ENCODE data around the gene MGMT. TPM values are rescaled to one million over a fixed set of nuclear protein-coding genes. Genes with fewer than 3 reads are reported as not detected.

Gene MGMT
- total and polyA plus RNA-seq, 2 donors (not counting 3 experiments of a cell fraction or from before 2014, with no cell fraction given) = 15.0 to 15.2 TPM

- ChIA-PET POLR2A (no interaction called here), CTCF (interaction anchor here (0.6 kb wide), 1 partner anchor 424 kb away, joined by 3 read pairs; no protein-coding TSS in a partner anchor)
- intact Hi-C loops (cut with micrococcal nuclease) (loop anchor here (10.0 kb wide), 1 partner anchor 622 kb away; no protein-coding TSS in a partner anchor), dilution Hi-C loops (cut with MboI; ENCODE audit: extremely low pct_ligation_motif_present, low sequenced_read_pairs) (no loop called here)
- no peak overlapping the region for H3K27ac ChIP-seq (ENCODE audit: insufficient read depth, low read depth, low read length)
- H3K36me3 ChIP-seq (ENCODE audit: control insufficient read depth in 2 of 2, extremely low read depth in 1 of 2, insufficient read depth in 2 of 2, low read length in 2 of 2) = no peaks in the 10 kb centered on the region
- H3K4me2 ChIP-seq (ENCODE audit: insufficient read depth, low read length) = no peak overlapping the region
- H3K79me2 ChIP-seq (ENCODE audit: control insufficient read depth, insufficient read depth, low read length) = no peaks in the 10 kb centered on the region
- no peaks in the 10 kb centered on the region for H3K9me1 ChIP-seq (replicated peaks; ENCODE audit: control insufficient read depth, extremely low read depth, insufficient read depth, low read length)
- no peaks in the 10 kb centered on the region for H4K20me1 ChIP-seq (replicated peaks; ENCODE audit: control insufficient read depth, extremely low read depth, insufficient read depth, low read length)
- no peak for TF ChIP-seq POLR2A (IDR thresholded peaks at IDR 0.05; ENCODE audit: low read depth, low read length)
- TF ChIP-seq JUN (IDR thresholded peaks at IDR 0.05; ENCODE audit: borderline replicate concordance, insufficient read depth, insufficient read length, low read depth) = no peak
- TF ChIP-seq, protein P1, sequence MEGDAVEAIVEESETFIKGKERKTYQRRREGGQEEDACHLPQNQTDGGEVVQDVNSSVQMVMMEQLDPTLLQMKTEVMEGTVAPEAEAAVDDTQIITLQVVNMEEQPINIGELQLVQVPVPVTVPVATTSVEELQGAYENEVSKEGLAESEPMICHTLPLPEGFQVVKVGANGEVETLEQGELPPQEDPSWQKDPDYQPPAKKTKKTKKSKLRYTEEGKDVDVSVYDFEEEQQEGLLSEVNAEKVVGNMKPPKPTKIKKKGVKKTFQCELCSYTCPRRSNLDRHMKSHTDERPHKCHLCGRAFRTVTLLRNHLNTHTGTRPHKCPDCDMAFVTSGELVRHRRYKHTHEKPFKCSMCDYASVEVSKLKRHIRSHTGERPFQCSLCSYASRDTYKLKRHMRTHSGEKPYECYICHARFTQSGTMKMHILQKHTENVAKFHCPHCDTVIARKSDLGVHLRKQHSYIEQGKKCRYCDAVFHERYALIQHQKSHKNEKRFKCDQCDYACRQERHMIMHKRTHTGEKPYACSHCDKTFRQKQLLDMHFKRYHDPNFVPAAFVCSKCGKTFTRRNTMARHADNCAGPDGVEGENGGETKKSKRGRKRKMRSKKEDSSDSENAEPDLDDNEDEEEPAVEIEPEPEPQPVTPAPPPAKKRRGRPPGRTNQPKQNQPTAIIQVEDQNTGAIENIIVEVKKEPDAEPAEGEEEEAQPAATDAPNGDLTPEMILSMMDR (IDR thresholded peaks at IDR 0.05; ENCODE audit: extremely low read depth in 1 of 2, insufficient read depth in 1 of 2, low read depth in 1 of 2, low read length in 2 of 2) = no peak
- no peak for TF ChIP-seq FOS (IDR thresholded peaks at IDR 0.05; ENCODE audit: borderline replicate concordance, insufficient read depth, low read length)
- TF ChIP-seq GATA2 (IDR thresholded peaks at IDR 0.05; ENCODE audit: insufficient read depth, insufficient read length, low read depth, low read length) = no peak
- TF ChIP-seq EZH2 (IDR thresholded peaks at IDR 0.05; ENCODE audit: borderline replicate concordance, low read depth, low read length, severe bottlenecking) = no peak
- TF ChIP-seq POLR2AphosphoS5 (IDR thresholded peaks at IDR 0.05; ENCODE audit: insufficient read depth, low read depth, low read length) = no peak
- no peak for TF ChIP-seq MAX (IDR thresholded peaks at IDR 0.05; ENCODE audit: insufficient read depth, insufficient read length)
- TF ChIP-seq MYC (IDR thresholded peaks at IDR 0.05; ENCODE audit: low read depth, low read length) = no peak
- no peak overlapping the region for H2AFZ ChIP-seq (ENCODE audit: low read depth, low read length)
- FAIRE-seq (no peak), DNase-seq (ENCODE audit: low read depth, low spot score) (no peak)
- no peak overlapping the region for H3K4me3 ChIP-seq (replicated peaks in 1 of 3; ENCODE audit: insufficient read depth in 1 of 3, low read depth in 1 of 3, low read length in 3 of 3)
- no peak overlapping the region for H3K9ac ChIP-seq (replicated peaks; ENCODE audit: extremely low read depth, insufficient read depth, low read length)
- H3K9me3 ChIP-seq (replicated peaks; ENCODE audit: control insufficient read depth, insufficient read depth, low read length) = no peaks in the 10 kb centered on the region
- no peaks in the 10 kb centered on the region for H3K4me1 ChIP-seq (ENCODE audit: control insufficient read depth, extremely low read depth, insufficient read depth, low read length)
- BruUV-seq (replicated peaks) = no TSS peak
- no peaks in the 10 kb centered on the region for H3K27me3 ChIP-seq (ENCODE audit: control insufficient read depth in 2 of 2, insufficient read depth in 2 of 2, low read length in 2 of 2)
Observed at GRCh38 chr10:129656642-129657041, 189.6 kb downstream of the MGMT start.
